GM12873 (cell line): ENCODE data around the gene GAS5.

Experiments
- CTCF ChIP-seq: IDR thresholded peaks from 2 replicates; pipeline ENCODE4 v1.5.1; 2012; ENCODE audit warnings: low read depth, mild to moderate bottlenecking, moderate library complexity, low read length, control low read depth; ENCODE audit not compliant: insufficient read depth; ENCODE audit errors: missing control alignments

The GAS5 gene

GRCh38 chr1:173869021-173869359, 1.2 kb upstream of the GAS5 start:
- no peak for TF ChIP-seq CTCF

GRCh38 chr1:173868266-173869020, 654 bp upstream of the GAS5 start, which contains the start of gene ZBTB37:
Gene ZBTB37 (plus strand): TSS chr1:173868380. CDS start chr1:173870226, 1,846 bp downstream.
- TF ChIP-seq CTCF, result no peak

GRCh38 chr1:173867141-173867752, 542 bp downstream of the GAS5 start:
- no peak for TF ChIP-seq CTCF

- no peak for TF ChIP-seq CTCF
Observed at GRCh38 chr1:173866413-173867115, 1.2 kb downstream of the GAS5 start.

GRCh38 chr1:173865468-173866164, 2.2 kb downstream of the GAS5 start:
- TF ChIP-seq CTCF, result no peak

GRCh38 chr1:173864179-173864867, 3.5 kb downstream of the GAS5 start:
- no peak for TF ChIP-seq CTCF
